Immature natural killer cell (primary cell): Measurements from ENCODE around the gene PSMA6. TPM values are rescaled to one million over a fixed set of nuclear protein-coding genes. Genes with fewer than 3 reads are reported as not detected.

Experiments
- DNase-seq, 3 donors: peaks; one replicate each; pipeline ENCODE4 v3.0.0; 2022; ENCODE audit warnings: mixed read lengths in 1 of 3
- H3K27ac Mint-ChIP-seq, 6 donors: one replicate each; pipeline ENCODE4 v1.8.0; 2020; ENCODE audit warnings: mixed read lengths in 6 of 6, mild to moderate bottlenecking in 5 of 6, inconsistent platforms in 4 of 6, moderate library complexity in 3 of 6
- H3K27me3 Mint-ChIP-seq, 3 donors: one replicate each; pipeline ENCODE4 v1.8.0; 2020 to 2021; ENCODE audit warnings: low read depth in 3 of 3, mild to moderate bottlenecking in 3 of 3, mixed read lengths in 3 of 3, moderate library complexity in 3 of 3, inconsistent platforms in 1 of 3
- H3K36me3 Mint-ChIP-seq, 3 donors: one replicate each; pipeline ENCODE4 v1.8.0; 2020; ENCODE audit warnings: mixed read lengths in 3 of 3, inconsistent platforms in 2 of 3, mild to moderate bottlenecking in 2 of 3
- H3K4me1 Mint-ChIP-seq, 2 donors: one replicate each; pipeline ENCODE4 v1.8.0; 2020; ENCODE audit warnings: inconsistent platforms in 2 of 2, mild to moderate bottlenecking in 2 of 2, mixed read lengths in 2 of 2, moderate library complexity in 1 of 2
- H3K4me3 Mint-ChIP-seq, 5 donors: one replicate each; pipeline ENCODE4 v1.8.0; 2020; ENCODE audit warnings: mild to moderate bottlenecking in 5 of 5, mixed read lengths in 5 of 5, inconsistent platforms in 3 of 5, moderate library complexity in 3 of 5
- H3K9me3 Mint-ChIP-seq, 6 donors: one replicate each; pipeline ENCODE4 v1.8.0; 2020; ENCODE audit warnings: mild to moderate bottlenecking in 6 of 6, mixed read lengths in 6 of 6, inconsistent platforms in 4 of 6, moderate library complexity in 3 of 6
- polyA plus RNA-seq, 3 donors: library from polyadenylated mRNA; unstranded; fragments of 300-500 nt; fragmentation: Illumina TruSeq; gene quantifications; one replicate each; pipeline ENCODE4 v1.2.3, GENCODE V29; 2021

PSMA6 gene
- polyA plus RNA-seq, 3 donors from 2014 or later, result 402 to 658 (median 537) TPM

DNA sequence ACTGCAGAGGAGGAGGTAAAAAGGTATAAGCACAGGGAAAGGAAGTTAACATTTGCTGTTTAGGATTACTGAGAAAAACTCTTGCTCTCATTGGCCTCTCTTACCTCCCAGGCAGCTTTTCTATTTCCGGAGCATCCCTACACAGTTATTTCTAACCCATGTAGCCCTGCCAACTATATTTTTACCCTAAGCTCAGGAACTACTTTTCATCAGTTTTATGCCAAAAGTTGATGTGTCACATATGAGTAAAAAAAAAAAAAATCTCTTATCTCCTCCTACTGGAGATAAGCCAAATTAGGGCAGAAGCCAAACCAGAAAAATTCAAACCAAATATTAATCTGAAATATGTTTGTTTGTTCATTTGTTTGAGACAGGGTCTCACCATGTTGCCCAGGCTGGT lies 34.4 kb upstream of the PSMA6 start:
- peaks cover 0 to 18% (median 9%) of the 10 kb centered on the region in 3 donors for H3K36me3 Mint-ChIP-seq
- no peak for DNase-seq
- peaks cover 11 to 14% of the 10 kb centered on the region in 2 donors for H3K4me1 Mint-ChIP-seq
- no peaks in the 10 kb centered on the region for H3K9me3 Mint-ChIP-seq
- peaks cover 0 to 4% (median 0%) of the 10 kb centered on the region in 3 donors for H3K27me3 Mint-ChIP-seq
- no peak overlapping the region for H3K4me3 Mint-ChIP-seq
- H3K27ac Mint-ChIP-seq, result no peak overlapping the region

DNA sequence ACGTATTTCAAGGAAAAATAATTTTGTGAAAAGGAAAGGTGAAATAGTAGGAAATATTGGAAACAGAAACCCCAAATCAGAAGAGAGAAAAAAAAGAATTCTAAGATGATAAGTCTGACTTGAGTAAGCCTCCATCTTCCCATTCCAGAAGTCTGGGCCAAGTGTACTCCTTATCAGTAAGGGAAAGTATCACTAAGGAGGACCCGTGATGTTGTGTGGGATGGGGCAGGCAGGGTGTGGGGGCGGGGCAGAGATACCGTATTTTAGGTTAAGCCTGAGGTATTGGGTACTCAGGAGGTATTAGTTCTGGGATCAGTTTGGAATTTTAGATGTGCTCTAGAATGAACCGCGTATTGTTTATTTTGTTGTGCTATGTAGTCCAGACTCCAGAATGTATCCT lies 33.8 kb upstream of the PSMA6 start:
- Mint-ChIP-seq H3K4me3 (no peak overlapping the region), H3K27me3 (peaks cover 0 to 4% (median 0%) of the 10 kb centered on the region in 3 donors), H3K27ac (no peak overlapping the region)

DNA sequence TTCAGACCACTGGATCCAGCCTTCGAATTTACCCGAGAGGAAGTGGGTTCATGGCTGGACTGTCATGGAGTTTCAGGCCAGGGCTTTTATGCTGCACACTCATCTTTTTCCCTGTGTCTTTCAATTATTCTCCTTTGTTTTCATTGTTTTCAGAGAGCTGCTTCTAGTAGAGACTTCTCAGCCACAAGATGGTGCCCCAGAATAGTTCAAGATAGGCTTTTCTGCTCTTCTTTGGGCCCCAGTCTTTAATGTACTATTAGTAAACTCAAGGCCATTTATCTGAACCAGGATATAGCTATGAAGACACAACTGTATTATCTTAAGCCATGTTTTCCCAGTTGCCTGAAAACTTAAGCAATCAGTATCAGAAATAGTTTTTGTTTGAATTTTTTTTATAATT lies 30.4 kb upstream of the PSMA6 start:
- peak overlapping the region in 2 of 6 donors; percentile 49 to 76 for H3K27ac Mint-ChIP-seq
- H3K27me3 Mint-ChIP-seq, result peaks cover 0 to 2% (median 0%) of the 10 kb centered on the region in 3 donors
- peak in 2 of 3 donors; percentile 16 to 33 for DNase-seq
- no peaks in the 10 kb centered on the region for H3K9me3 Mint-ChIP-seq
- no peaks in the 10 kb centered on the region for H3K4me1 Mint-ChIP-seq
- no peak overlapping the region for H3K4me3 Mint-ChIP-seq
- H3K36me3 Mint-ChIP-seq, result peaks cover 0 to 15% (median 14%) of the 10 kb centered on the region in 3 donors

More for the DNA sequence above, 33.8 kb upstream of the PSMA6 start:
- Mint-ChIP-seq H3K9me3 (no peaks in the 10 kb centered on the region), H3K36me3 (peaks cover 0 to 18% (median 9%) of the 10 kb centered on the region in 3 donors), H3K4me1 (peaks cover 11 to 14% of the 10 kb centered on the region in 2 donors)
- no peak for DNase-seq

DNA sequence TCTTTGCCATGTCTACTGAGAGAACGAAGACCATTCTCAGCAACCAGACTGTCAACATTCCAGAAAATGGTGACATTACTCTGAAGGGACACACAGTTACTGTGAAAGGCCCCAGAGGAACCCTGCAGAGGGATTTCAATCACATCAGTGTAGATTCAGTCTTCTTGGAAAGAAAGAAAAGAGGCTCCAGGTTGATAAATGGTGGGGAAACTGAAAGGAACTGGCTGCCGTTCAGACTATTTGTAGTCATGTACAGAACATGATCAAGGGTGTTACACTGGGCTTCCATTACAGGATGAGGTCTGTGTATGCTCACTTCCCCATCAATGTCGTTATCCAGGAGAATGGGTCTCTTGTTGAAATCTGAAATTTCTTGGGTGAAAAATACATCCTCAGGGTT lies 29.7 kb upstream of the PSMA6 start:
- peaks cover 0 to 2% (median 0%) of the 10 kb centered on the region in 3 donors for H3K27me3 Mint-ChIP-seq
- DNase-seq, result no peak
- no peak overlapping the region for H3K4me3 Mint-ChIP-seq
- H3K36me3 Mint-ChIP-seq, result peaks cover 0 to 19% (median 16%) of the 10 kb centered on the region in 3 donors
- H3K27ac Mint-ChIP-seq, result no peak overlapping the region
- peaks cover 0 to 1% (median 0%) of the 10 kb centered on the region in 6 donors for H3K9me3 Mint-ChIP-seq
- H3K4me1 Mint-ChIP-seq, result no peaks in the 10 kb centered on the region

DNA sequence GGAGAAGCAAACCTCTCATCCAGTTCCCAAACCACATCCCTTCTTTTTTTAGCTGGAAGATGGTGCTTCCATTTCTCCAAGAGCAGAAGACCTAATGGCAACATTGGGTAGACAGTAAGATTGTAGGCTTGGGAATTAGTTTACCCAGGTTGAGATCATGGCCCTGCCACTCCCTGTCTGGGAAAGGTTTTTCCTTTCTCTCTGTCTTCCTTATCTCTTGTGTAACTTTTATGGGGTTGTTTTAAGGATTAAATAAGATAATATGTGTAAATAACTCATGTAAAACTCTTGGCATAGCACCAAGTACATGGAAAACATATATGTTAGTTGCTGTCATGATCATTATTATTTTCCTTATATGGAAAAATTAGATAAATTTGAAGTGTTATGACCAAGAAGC lies 23.2 kb upstream of the PSMA6 start:
- DNase-seq, result no peak
- Mint-ChIP-seq H3K4me1 (no peaks in the 10 kb centered on the region), H3K4me3 (no peak overlapping the region), H3K27ac (no peak overlapping the region), H3K36me3 (peaks cover 9 to 29% (median 23%) of the 10 kb centered on the region in 3 donors), H3K9me3 (peaks cover 0 to 1% (median 0%) of the 10 kb centered on the region in 6 donors), H3K27me3 (no peaks in the 10 kb centered on the region)

DNA sequence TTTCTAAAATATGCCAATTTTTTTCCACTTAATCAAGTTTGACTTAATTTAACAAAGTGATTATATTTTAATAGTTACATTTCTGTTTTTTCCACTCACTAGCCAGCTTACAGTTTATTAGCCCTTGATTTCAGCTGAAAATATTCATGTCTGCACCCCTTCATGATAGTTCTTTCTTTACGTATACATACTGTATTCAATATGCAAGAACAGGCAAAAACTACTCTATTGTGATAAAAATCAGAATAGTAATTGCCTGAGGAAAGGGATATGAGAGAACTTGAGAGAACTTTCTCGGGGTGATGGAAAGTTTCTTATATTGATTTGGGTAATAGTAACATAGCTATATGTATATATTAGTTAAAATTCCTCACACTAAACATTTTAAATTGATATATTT lies 17.4 kb upstream of the PSMA6 start:
- no peak for DNase-seq
- Mint-ChIP-seq H3K4me1 (no peaks in the 10 kb centered on the region), H3K4me3 (no peak overlapping the region), H3K36me3 (peaks cover 26 to 43% (median 32%) of the 10 kb centered on the region in 3 donors), H3K9me3 (no peaks in the 10 kb centered on the region), H3K27me3 (peaks cover 0 to 1% (median 0%) of the 10 kb centered on the region in 3 donors), H3K27ac (no peak overlapping the region)

DNA sequence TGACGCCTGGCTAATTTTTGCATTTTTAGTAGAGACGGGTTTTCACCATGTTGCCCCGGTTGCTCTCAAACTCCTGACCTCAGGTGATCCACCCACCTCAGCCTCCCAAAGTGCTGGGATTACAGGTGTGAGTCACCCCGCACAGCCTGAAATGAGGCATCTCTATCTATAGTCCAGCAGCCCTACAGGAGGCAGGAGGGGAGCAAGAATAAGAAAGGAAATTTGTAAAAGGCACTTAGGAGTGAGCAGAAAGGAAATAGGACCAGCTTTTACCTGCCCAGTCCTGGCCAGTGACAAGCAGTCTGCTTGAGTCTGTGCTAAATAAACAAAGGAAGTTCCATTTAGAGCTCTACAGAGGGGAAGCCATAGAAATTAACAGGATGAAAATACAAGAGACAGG lies 15.0 kb upstream of the PSMA6 start:
- Mint-ChIP-seq H3K4me1 (no peaks in the 10 kb centered on the region), H3K27me3 (peaks cover 0 to 3% (median 0%) of the 10 kb centered on the region in 3 donors), H3K36me3 (peaks cover 24 to 36% (median 32%) of the 10 kb centered on the region in 3 donors), H3K27ac (no peak overlapping the region), H3K9me3 (no peaks in the 10 kb centered on the region), H3K4me3 (no peak overlapping the region)
- DNase-seq, result no peak

DNA sequence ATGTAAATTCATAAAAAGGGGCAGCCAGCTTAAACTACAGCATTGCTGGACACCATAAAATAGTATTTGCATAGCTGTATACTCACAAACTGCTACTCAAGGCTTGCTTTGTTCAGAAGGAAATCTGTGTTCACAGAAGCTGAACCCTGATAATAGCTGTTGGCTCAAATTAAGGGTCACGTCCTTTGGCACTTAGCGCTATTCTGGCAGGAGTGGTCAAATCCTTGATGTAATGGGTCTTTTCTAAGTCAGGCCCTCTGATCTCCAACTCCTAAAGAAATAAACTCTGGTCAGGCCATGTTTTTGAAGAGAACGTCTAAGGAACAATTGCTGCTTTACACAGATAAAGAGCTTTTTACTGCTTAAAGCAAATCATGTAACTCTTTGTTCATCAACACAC lies 12.8 kb upstream of the PSMA6 start:
- Mint-ChIP-seq H3K4me3 (no peak overlapping the region), H3K4me1 (peaks cover 7 to 8% of the 10 kb centered on the region in 2 donors), H3K36me3 (peaks cover 20 to 29% (median 29%) of the 10 kb centered on the region in 3 donors), H3K27me3 (peaks cover 0 to 3% (median 0%) of the 10 kb centered on the region in 3 donors), H3K9me3 (no peaks in the 10 kb centered on the region), H3K27ac (no peak overlapping the region)
- no peak for DNase-seq

DNA sequence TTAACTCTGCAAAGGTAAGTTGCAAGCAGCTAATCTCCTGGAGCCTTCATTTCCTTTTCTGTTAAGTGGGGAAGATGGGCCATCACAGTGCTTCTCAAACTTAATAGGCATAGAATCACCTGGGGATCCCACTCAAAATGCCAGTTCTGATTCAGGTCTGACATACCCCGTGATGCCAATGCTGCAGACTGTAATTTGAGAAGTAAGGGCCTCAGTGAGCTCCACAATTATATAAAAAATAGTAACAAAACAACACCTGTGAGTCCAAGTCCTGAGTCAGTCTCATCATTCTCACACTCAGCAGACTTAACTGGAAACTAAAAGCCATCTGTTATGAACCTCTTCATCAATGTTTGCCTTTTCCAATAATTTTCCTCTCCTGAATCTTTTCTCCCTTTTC lies 10.8 kb upstream of the PSMA6 start:
- Mint-ChIP-seq H3K4me3 (no peak overlapping the region), H3K36me3 (peaks cover 7 to 19% (median 13%) of the 10 kb centered on the region in 3 donors), H3K4me1 (peaks cover 27 to 28% of the 10 kb centered on the region in 2 donors), H3K9me3 (no peaks in the 10 kb centered on the region), H3K27me3 (peaks cover 0 to 4% (median 2%) of the 10 kb centered on the region in 3 donors), H3K27ac (no peak overlapping the region)
- DNase-seq, result no peak

DNA sequence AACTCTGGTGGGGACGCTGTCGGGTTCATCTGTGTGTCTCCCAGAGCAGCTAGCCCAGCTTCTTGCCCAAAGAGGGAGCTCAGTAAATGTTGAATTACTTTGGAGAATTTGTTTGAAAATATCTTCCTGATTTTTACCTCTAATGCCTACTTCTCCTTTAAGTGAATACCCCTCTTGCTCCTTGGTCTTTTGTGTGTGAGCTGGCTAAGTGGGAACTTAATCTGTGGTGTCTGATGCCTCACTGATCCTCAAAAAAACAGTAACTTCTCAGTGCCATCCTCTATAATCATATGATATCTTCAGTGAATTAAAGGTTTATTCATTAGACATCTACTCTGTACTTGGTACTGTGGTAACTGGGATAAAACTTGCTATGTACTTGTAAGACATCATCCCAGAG lies 7.7 kb upstream of the PSMA6 start:
- Mint-ChIP-seq H3K27ac (peak overlapping the region; percentile 95 to 99 (median 96)), H3K27me3 (peaks cover 0 to 8% (median 5%) of the 10 kb centered on the region in 3 donors), H3K9me3 (no peaks in the 10 kb centered on the region), H3K4me1 (peaks cover 44% of the 10 kb centered on the region in 2 donors), H3K36me3 (peaks cover 5 to 17% (median 5%) of the 10 kb centered on the region in 3 donors), H3K4me3 (peak overlapping the region; percentile 24 to 82 (median 58))
- no peak for DNase-seq

DNA sequence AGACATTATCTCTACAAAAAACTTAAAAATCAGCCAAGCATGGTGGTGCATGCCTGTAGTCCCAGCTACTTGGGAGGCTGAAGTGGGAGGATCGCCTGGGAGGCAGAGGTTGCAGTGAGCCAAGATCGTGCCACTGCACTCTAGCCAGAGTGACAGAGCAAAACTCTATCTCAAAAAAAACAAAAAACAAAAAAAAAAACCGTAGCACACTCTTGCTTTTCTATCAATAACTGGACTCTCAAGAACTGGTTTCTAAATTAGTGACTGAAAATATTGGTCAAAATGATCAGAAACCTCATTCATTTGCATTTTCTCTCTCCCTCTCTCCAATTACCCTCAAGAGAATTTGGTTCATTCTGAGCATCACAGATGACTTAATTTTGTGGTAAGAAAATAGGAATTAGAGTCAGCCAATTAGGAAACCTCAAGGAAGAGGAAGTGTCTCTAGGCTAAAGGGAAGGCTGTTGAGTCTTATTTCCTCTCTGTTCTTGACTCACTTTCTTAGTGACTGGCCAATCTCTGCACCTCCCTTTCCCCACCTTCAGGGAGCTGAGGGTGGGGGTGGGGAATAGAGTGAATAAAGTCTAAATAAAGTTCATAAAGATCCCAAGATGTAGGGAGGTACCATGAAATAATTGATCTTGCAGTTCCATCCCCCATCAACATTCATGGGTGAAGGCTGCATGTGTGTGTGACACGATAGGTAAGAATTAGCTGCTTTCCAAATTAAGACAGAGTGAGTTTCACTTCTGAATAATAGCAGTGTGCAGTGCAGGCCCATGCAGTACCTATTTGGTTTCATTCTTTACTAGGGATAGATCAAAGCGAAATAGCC lies 6.8 kb upstream of the PSMA6 start:
- Mint-ChIP-seq H3K9me3 (no peaks in the 10 kb centered on the region), H3K4me3 (peak overlapping the region; percentile 62 to 82 (median 73)), H3K27me3 (peaks cover 0 to 8% (median 5%) of the 10 kb centered on the region in 3 donors), H3K27ac (peak overlapping the region; percentile 95 to 99 (median 96)), H3K36me3 (peaks cover 3 to 14% (median 4%) of the 10 kb centered on the region in 3 donors), H3K4me1 (peaks cover 44 to 46% of the 10 kb centered on the region in 2 donors)
- peak; percentile 35 to 39 (median 35) for DNase-seq

DNA sequence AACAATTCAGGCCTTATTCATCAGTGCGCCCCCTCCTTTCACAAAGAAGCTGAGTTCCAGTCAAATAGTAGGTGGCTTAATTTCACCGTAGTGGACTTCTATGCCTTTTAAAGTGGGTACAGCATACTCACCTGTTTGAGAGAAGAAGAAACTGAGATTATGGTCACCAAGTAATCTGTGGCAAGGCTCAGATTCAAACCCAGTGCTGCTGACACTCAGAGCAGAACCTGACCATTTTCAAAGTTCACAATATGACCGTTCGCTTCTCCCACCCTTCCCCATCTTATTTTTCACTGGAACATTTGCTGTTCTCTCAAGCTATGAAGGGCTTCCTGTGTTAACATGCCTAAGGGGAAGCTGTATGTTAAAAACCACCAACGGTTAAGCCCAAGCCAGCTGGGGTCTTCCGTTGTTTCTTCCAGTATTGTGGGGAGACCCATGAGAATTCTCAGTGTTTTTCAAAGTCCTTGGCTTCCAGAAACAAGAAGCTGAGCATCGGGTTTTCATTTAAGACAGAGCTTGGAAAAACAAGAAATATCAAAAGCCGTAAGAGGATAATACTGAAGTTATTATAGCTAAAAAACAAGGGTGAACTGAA lies 6.1 kb upstream of the PSMA6 start:
- Mint-ChIP-seq H3K27me3 (peaks cover 0 to 11% (median 8%) of the 10 kb centered on the region in 3 donors), H3K36me3 (peaks cover 3 to 7% (median 4%) of the 10 kb centered on the region in 3 donors), H3K4me3 (peak overlapping the region; percentile 62 to 82 (median 73)), H3K9me3 (no peaks in the 10 kb centered on the region), H3K4me1 (peaks cover 49 to 53% of the 10 kb centered on the region in 2 donors), H3K27ac (peak overlapping the region; percentile 95 to 99 (median 96))
- peak in 2 of 3 donors; percentile 25 to 33 for DNase-seq

DNA sequence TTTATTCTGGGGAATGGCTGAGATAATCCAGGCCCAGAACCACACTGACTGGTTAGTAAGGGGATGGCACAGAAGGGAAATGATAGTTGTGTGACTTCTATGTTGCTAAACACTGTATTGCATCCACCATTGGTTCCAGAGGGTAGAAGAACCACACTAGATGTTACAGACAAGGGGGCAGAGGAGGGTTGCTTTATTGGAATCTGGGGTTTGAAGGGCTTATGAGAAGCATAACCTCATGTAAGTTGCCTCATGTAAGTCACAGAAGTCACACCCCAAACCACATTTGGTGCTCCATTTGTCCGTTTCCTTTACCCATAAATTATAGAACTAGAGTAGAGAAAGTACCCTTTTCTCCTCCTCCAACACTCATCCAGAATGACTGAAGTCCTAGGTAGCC lies 5.5 kb upstream of the PSMA6 start:
- peaks cover 50 to 55% of the 10 kb centered on the region in 2 donors for H3K4me1 Mint-ChIP-seq
- peak overlapping the region; percentile 62 to 82 (median 73) for H3K4me3 Mint-ChIP-seq
- H3K9me3 Mint-ChIP-seq, result no peaks in the 10 kb centered on the region
- peaks cover 3 to 6% (median 3%) of the 10 kb centered on the region in 3 donors for H3K36me3 Mint-ChIP-seq
- DNase-seq, result peak; percentile 38 to 45 (median 44)
- peaks cover 0 to 11% (median 9%) of the 10 kb centered on the region in 3 donors for H3K27me3 Mint-ChIP-seq
- peak overlapping the region; percentile 95 to 99 (median 96) for H3K27ac Mint-ChIP-seq
